Erythroblast (primary cell): ENCODE measurements around the gene SGCA.

Source experiments
- DNase-seq, 2 experiments: peaks; one replicate each; lab custom pipeline; 2025; lab: John Stamatoyannopoulos, UW
- GATA1 ChIP-seq: IDR thresholded peaks from 2 replicates; pipeline ENCODE4 v1.6.1; 2011; ENCODE audit warnings: low read depth, mild to moderate bottlenecking, control low read depth, low read length, moderate library complexity
- POLR2A ChIP-seq: IDR thresholded peaks from 2 replicates; pipeline ENCODE4 v1.6.1; 2011; ENCODE audit warnings: mild to moderate bottlenecking, low read length

SGCA gene

DNA sequence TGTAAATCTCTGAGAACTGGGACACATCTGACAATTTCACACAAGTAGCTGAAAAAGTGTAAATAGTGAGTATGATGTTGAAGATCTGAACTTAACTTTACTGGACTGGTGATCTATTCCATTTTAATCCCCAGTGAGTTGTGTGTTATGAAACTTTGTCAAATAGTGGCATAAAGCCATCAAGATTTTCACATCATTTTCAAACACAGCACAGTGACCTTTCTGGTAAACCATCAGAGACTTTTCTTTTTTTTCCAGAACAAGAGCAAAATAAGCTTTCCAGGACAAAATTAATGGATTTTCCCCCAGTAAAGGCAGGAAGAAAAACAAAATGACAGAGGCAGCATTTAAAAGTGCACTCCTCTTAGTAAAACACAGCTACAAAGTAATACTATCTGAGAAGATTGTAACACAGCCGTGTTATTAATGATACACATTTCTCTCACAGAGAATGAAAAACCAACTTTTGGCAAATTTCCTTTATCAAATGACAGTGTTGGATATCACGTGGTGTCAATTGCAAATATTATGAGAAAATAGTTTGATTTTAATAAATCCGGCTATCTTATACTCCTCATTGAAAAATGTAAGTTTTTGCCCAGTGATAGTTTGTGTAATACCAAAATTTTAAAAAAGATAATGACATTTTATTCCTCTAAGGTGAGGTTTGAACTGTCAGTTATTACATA, 52.4 kb downstream of the SGCA start:
- DNase-seq, result no peak
- TF ChIP-seq GATA1 (no peak), POLR2A (no peak)

- no peak for DNase-seq
- no peak for TF ChIP-seq GATA1
Observed at GRCh38 chr17:50218771-50219315, 53.0 kb downstream of the SGCA start.

DNA sequence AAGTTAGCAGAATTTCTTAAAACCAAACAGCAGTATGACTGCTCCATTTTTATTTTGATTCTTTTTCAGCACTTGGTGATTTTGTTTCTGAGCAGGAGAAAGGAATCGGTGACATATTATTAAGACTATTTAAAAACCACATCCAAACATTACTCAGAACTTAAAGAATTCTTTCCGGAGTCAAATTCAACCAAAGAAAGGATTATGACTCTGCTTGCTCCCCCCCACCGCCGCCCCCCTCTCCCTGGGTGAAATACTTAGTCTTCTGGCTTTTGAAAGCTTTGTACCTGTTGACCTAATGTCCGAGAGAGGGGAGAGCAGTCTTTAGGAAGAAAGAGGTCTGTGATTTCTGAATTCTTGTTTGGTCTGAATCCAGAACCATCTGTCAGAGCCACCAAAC, 53.5 kb downstream of the SGCA start:
- no peak for DNase-seq
- TF ChIP-seq POLR2A, result no peak
- TF ChIP-seq GATA1, result no peak

DNA sequence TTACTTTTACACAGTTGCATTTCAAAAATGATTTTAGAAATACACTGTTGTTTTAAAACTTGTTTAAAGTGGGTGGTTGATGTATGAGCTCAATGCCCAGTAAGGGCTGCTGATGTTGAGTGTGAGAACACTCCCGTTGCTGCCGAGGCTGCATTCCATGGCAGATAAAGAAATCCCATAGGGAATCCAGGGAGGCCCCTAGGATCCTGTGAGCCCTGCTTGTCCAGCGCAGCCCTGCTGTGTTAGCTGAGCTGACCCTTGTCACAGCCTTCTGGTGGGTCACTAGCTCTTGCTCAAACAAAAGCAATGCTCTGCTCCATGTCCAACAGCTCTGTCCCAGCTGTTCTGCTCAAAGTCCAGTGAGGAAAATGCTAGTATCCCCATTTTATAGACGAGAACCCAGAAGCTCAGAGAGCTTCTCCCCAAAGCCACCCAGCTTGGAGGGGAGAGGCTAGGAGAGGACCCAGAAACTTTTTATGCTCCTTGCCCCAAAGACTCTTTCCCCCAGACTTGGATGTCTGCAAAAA, 54.2 kb downstream of the SGCA start:
- no peak for DNase-seq
- no peak for TF ChIP-seq GATA1
- TF ChIP-seq POLR2A, result no peak

- no peak for DNase-seq
- TF ChIP-seq POLR2A (no peak), GATA1 (no peak)
Observed at GRCh38 chr17:50220811-50221210, 55.0 kb downstream of the SGCA start.

GRCh38 chr17:50221266-50221863, 55.6 kb downstream of the SGCA start:
- DNase-seq, result no peak
- TF ChIP-seq POLR2A, result no peak
- TF ChIP-seq GATA1, result no peak

- TF ChIP-seq GATA1 (no peak), POLR2A (no peak)
- DNase-seq, result no peak
Observed at GRCh38 chr17:50221864-50222545, 56.2 kb downstream of the SGCA start.

GRCh38 chr17:50222922-50223321, 57.1 kb downstream of the SGCA start:
- no peak for TF ChIP-seq POLR2A
- no peak for TF ChIP-seq GATA1
- DNase-seq, result no peak
